H1 (cell line): Measurements from ENCODE around the gene ABL2. TPM values are rescaled to one million over a fixed set of nuclear protein-coding genes. Genes with fewer than 3 reads are reported as not detected.

Source experiments
- ATF3 ChIP-seq: IDR thresholded peaks from 2 replicates; pipeline ENCODE4 v1.6.1; 2011; ENCODE audit warnings: low read depth, mild to moderate bottlenecking, low read length; ENCODE audit not compliant: insufficient read depth
- polyA plus RNA-seq, 7 experiments: library from polyadenylated mRNA; depleted of rRNA in 3 of 7; stranded (reverse) in 5 of 7; unstranded in 2 of 7; fragments of >200 nt in 5 of 7; fragments of 200-250 nt in 2 of 7; gene quantifications; 1 replicate in 5 of 7; 2 replicates in 1 of 7; 4 replicates in 1 of 7; pipeline versions ENCODE4 v1.2.1 to v1.2.3, GENCODE V29; 2011 to 2013; ENCODE audit warnings: missing spikeins in 2 of 7, mixed read lengths in 2 of 7
- total RNA-seq: library from RNA; stranded (reverse); fragmentation: NEBNext Ultra II Directional; extraction: Animal tissue kit (Norgen Biotek cat#: 25700); gene quantifications from 2 replicates; pipeline ENCODE4 v1.2.1, GENCODE V29; 2021

ABL2 gene
- total and polyA plus RNA-seq, 2 of the 8 experiments (the other 6 are each of a cell fraction or from before 2014, with no cell fraction given): 4.5 to 19.1 TPM

- no peak for TF ChIP-seq ATF3
Measured at GRCh38 chr1:179090923-179091322, 138.6 kb downstream of the ABL2 start (continued).
